GM23248 (cell line): Measurements from ENCODE around the gene ESPNL. TPM values are rescaled to one million over a fixed set of nuclear protein-coding genes. Genes with fewer than 3 reads are reported as not detected.

Experiments
- DNase-seq: peaks from one replicate; pipeline ENCODE4 v3.0.0-alpha.2; 2015
- H2AFZ ChIP-seq: fragments of 200-600 bp; sonication (generic); 2 replicates; pipeline ENCODE4 v1.6.1; 2016; ENCODE audit warnings: antibody characterized with exemption
- H3F3A ChIP-seq: fragments of 200-600 bp; sonication (generic); 2 replicates; pipeline ENCODE4 v1.6.1; 2016; ENCODE audit warnings: mild to moderate bottlenecking, antibody characterized with exemption, mixed run types; ENCODE audit not compliant: insufficient read depth
- H3K27ac ChIP-seq: fragments of 200-600 bp; sonication (generic); 2 replicates; pipeline ENCODE4 v1.5.1; 2016; ENCODE audit warnings: mild to moderate bottlenecking
- H3K27me3 ChIP-seq: fragments of 200-600 bp; sonication (generic); replicated peaks from 2 replicates; pipeline ENCODE4 v1.6.1; 2016; ENCODE audit warnings: mild to moderate bottlenecking; ENCODE audit not compliant: insufficient read depth
- H3K36me3 ChIP-seq: fragments of 200-600 bp; sonication (generic); 2 replicates; pipeline ENCODE4 v1.6.1; 2016; ENCODE audit warnings: low read depth, mild to moderate bottlenecking
- H3K4me1 ChIP-seq: fragments of 200-600 bp; sonication (generic); 2 replicates; pipeline ENCODE4 v1.6.1; 2016; ENCODE audit warnings: mild to moderate bottlenecking; ENCODE audit not compliant: insufficient read depth
- H3K4me2 ChIP-seq: fragments of 200-600 bp; sonication (generic); one replicate; pipeline ENCODE4 v1.6.1; 2016; ENCODE audit warnings: mild to moderate bottlenecking; ENCODE audit not compliant: unreplicated experiment
- H3K4me3 ChIP-seq: fragments of 200-600 bp; sonication (generic); 2 replicates; pipeline ENCODE4 v1.5.1; 2016; ENCODE audit warnings: mild to moderate bottlenecking
- H3K79me2 ChIP-seq: fragments of 200-600 bp; sonication (generic); 2 replicates; pipeline ENCODE4 v1.6.1; 2016; ENCODE audit warnings: mild to moderate bottlenecking; ENCODE audit not compliant: insufficient read depth
- H3K9ac ChIP-seq: fragments of 200-600 bp; sonication (generic); 2 replicates; pipeline ENCODE4 v1.6.1; 2016; ENCODE audit warnings: mild to moderate bottlenecking
- H3K9me2 ChIP-seq: fragments of 200-600 bp; sonication (generic); 2 replicates; pipeline ENCODE4 v1.6.1; 2016; ENCODE audit warnings: mixed run types, mild to moderate bottlenecking, moderate library complexity; ENCODE audit not compliant: insufficient read depth
- H3K9me3 ChIP-seq: fragments of 200-600 bp; sonication (generic); one replicate; pipeline ENCODE4 v1.6.1; 2017; ENCODE audit warnings: low read depth
- H4K20me1 ChIP-seq: fragments of 200-600 bp; sonication (generic); 2 replicates; pipeline ENCODE4 v1.6.0; 2016; ENCODE audit not compliant: insufficient read depth
- EZH2 ChIP-seq: fragments of 200-600 bp; sonication (generic); IDR thresholded peaks from 2 replicates; pipeline ENCODE4 v1.6.1; 2018; ENCODE audit warnings: antibody characterized with exemption, mild to moderate bottlenecking; ENCODE audit not compliant: insufficient read depth, poor library complexity, severe bottlenecking
- EZH2phosphoT487 ChIP-seq: fragments of 200-600 bp; sonication (generic); IDR thresholded peaks from 2 replicates; pipeline ENCODE4 v1.6.1; 2018; ENCODE audit warnings: antibody characterized with exemption, moderate library complexity, mild to moderate bottlenecking, low read depth; ENCODE audit not compliant: insufficient read depth
- WGBS, 2 experiments: methylation state at CpG; one replicate each; pipeline ENCODE4 v1.1.6; 2015 to 2017; ENCODE audit warnings: low lambda C conversion rate in 2 of 2, low coverage in 1 of 2; ENCODE audit errors: missing lambda C conversion rate in 2 of 2; 5-methylcytosine and 5-hydroxymethylcytosine counted together
- in situ Hi-C: fragments of 300-500 bp; cut with MboI; formaldehyde crosslinking; loops from 2 replicates; pipeline ENCODE4 v1.15.0; 2020
- polyA plus RNA-seq: library from polyadenylated mRNA; unstranded; fragments of >200 nt; fragmentation: Nextera tagmentation; extraction: Ambion mirVana; gene quantifications from 2 replicates; pipeline ENCODE4 v1.2.1, GENCODE V29; 2016
- total RNA-seq: library from RNA; depleted of rRNA; stranded (reverse); fragments of >200 nt; shearing (Covaris generic); gene quantifications from 2 replicates; pipeline ENCODE4 v1.2.3, GENCODE V29; 2014

Gene ESPNL
- total and polyA plus RNA-seq, 2 experiments from 2014 or later: 0.60 to 1.4 TPM

DNA sequence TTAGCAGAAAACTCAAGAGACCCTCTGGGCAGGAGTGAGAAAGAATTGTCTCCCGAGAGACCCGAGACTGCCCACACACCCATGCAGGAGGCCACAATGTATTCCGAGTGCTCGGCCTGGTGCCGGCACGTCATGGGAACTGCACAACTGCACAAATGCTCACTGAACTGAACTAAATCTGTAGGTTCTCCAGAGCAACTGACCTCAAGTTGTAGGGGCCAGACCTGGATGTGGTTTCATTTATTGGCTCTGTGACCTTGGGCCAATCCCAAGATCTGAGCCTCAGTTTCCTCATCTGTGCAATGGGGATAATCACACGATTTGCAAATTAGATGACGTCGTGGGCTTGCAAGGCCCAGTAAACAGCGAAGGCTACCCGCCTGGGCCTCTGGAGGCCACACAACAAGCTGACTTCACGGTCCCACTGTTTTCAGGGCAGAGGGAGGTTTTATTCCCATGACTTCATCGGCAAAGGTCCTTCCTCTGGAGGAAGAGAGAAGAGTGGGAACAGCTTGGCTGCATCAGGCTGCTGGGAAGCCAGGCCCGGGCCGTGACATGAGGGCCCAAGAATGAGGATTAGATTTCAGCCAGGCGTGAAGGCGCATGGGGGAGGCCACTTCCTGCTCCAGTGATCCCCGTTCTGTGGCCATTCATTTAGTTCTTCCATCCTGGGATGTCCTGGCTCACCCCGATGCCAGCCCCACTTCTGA, 55.1 kb downstream of the ESPNL start:
- H3K4me1 ChIP-seq: no peaks in the 10 kb centered on the region
- no peaks in the 10 kb centered on the region for H3F3A ChIP-seq
- H3K79me2 ChIP-seq: no peaks in the 10 kb centered on the region
- TF ChIP-seq EZH2: no peak
- TF ChIP-seq EZH2phosphoT487: no peak
- H3K27me3 ChIP-seq: no peaks in the 10 kb centered on the region
- H2AFZ ChIP-seq: no peak overlapping the region
- no peak for DNase-seq
- H3K27ac ChIP-seq: no peak overlapping the region
- H4K20me1 ChIP-seq: no peaks in the 10 kb centered on the region
- 76 to 84% methylated on average over 19 of the region's 19 CpGs for WGBS, 2 experiments
- no peaks in the 10 kb centered on the region for H3K9me2 ChIP-seq
- H3K9me3 ChIP-seq: no peaks in the 10 kb centered on the region
- no peak overlapping the region for H3K4me3 ChIP-seq
- H3K36me3 ChIP-seq: no peaks in the 10 kb centered on the region
- in situ Hi-C loops: no loop called here
- H3K4me2 ChIP-seq: no peak overlapping the region
- no peak overlapping the region for H3K9ac ChIP-seq

DNA sequence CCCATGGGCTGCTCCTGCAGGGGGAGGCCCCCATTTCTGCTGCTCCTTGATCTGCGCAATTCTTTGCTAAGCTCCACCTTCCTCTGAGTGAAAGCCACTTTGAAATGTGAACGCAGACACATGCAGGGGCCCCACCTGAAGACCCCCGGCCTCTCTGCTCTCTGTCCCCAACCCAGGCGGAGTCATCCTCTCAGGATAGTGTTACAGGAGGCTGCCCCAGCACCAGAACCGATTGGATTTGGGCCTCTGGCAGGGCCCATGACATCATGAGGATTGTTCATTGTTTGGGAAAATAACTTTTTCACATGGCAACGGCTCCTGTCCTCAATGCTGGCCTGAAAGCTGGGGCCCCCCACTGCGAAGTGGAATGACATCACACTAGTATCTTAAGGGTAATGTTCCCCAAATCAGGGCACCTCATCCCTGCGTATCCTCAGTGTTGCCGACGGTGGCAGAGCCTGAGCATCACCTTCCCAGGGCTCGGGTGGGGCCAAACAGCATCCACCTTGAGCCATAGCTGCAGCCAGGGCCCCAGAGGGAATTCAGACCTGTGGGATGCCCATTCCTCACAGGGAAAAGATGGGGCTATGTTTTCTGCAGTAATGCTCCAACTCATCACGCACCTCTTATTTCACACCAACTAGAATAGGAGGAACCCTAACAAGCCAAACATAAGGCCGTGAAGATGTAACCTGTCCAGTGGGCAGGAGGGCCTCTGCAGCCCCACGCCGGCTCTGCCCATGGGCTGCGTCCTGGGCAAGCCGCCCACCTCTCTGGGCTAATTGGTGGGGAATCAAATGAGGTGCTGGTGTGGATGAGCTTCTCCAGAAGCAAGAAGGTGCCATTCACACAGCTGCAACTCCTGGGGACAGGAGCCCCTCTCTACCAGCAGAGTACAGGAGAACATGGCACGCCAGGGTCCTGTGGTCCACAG, 55.9 kb downstream of the ESPNL start:
- no peak for DNase-seq
- no peaks in the 10 kb centered on the region for H3K36me3 ChIP-seq
- H3K27ac ChIP-seq: no peak overlapping the region
- H3K27me3 ChIP-seq: no peaks in the 10 kb centered on the region
- H3K4me2 ChIP-seq: no peak overlapping the region
- 82 to 83% methylated on average over 18 of the region's 18 CpGs for WGBS, 2 experiments
- no peaks in the 10 kb centered on the region for H3K79me2 ChIP-seq
- TF ChIP-seq EZH2phosphoT487 (no peak), EZH2 (no peak)
- no peak overlapping the region for H3K9ac ChIP-seq
- in situ Hi-C loops: no loop called here
- no peaks in the 10 kb centered on the region for H4K20me1 ChIP-seq
- no peaks in the 10 kb centered on the region for H3F3A ChIP-seq
- no peaks in the 10 kb centered on the region for H3K9me3 ChIP-seq
- H2AFZ ChIP-seq: no peak overlapping the region
- no peak overlapping the region for H3K4me3 ChIP-seq
- no peaks in the 10 kb centered on the region for H3K4me1 ChIP-seq
- H3K9me2 ChIP-seq: no peaks in the 10 kb centered on the region

DNA sequence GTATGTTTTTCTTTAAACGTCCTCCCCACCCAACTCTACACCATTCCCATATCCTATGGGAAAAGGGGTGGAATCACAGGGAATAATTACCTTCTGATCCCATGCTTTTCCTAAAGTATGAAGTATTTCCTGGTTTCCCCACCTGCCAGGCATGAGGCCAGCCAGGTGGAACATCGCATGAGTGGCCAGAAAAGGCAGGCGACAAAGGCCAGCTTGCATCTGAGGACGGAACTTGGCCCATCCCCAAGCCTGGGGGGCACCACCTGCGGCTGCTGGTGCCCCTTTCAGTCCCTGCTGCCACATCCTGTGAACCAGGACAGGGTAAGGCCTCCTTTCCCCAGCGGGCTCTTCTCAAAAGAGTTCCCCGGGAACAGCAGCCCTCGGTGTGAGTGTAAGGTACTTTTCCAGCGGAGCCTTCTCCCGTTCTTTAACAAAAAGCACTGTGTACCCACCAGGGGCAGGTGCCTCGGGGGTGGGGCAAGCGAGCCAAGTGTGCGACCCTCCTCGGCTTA, 57.4 kb downstream of the ESPNL start:
- no peaks in the 10 kb centered on the region for H3K9me3 ChIP-seq
- no peaks in the 10 kb centered on the region for H3K36me3 ChIP-seq
- H3K4me2 ChIP-seq: no peak overlapping the region
- no peaks in the 10 kb centered on the region for H3F3A ChIP-seq
- TF ChIP-seq EZH2phosphoT487 (no peak), EZH2 (no peak)
- in situ Hi-C loops: no loop called here
- no peak overlapping the region for H2AFZ ChIP-seq
- no peak overlapping the region for H3K9ac ChIP-seq
- no peak for DNase-seq
- H3K79me2 ChIP-seq: no peaks in the 10 kb centered on the region
- H3K9me2 ChIP-seq: no peaks in the 10 kb centered on the region
- 34 to 39% methylated on average over 14 of the region's 14 CpGs for WGBS, 2 experiments
- no peaks in the 10 kb centered on the region for H3K27me3 ChIP-seq
- H3K4me3 ChIP-seq: no peak overlapping the region
- H4K20me1 ChIP-seq: no peaks in the 10 kb centered on the region
- no peaks in the 10 kb centered on the region for H3K4me1 ChIP-seq
- H3K27ac ChIP-seq: no peak overlapping the region

DNA sequence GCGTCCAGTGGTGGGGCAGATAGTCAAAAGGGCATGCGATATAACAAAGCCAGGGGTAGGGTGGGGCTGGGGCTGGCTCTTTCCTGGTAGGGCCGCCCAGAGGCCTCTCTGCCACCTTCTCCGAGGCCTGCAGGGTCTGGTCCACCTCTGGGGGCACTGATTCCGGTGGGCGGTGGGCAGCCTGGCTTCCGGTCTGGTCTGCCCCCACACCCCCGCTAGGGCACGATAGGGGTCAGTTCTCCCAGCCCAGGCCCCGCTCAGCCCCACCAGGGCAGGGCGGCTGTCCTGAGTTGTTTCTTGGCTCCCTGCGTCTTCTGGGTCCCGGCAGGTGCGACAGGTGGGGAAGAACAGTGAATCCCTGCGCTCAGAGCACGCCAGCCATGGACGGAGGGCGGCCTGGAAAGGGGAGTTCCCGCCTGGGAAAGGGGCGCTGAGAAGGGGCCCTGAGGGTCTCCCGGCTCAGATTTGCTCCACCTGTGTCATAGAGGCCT, 57.9 kb downstream of the ESPNL start:
- no peak overlapping the region for H3K4me3 ChIP-seq
- no peaks in the 10 kb centered on the region for H3K27me3 ChIP-seq
- no peaks in the 10 kb centered on the region for H3K4me1 ChIP-seq
- in situ Hi-C loops: no loop called here
- no peaks in the 10 kb centered on the region for H3K9me2 ChIP-seq
- no peaks in the 10 kb centered on the region for H4K20me1 ChIP-seq
- H3K9me3 ChIP-seq: no peaks in the 10 kb centered on the region
- no peak for DNase-seq
- H3F3A ChIP-seq: no peaks in the 10 kb centered on the region
- 35 to 38% methylated on average over 17 to 19 of the region's 21 CpGs for WGBS, 2 experiments
- no peaks in the 10 kb centered on the region for H3K79me2 ChIP-seq
- H2AFZ ChIP-seq: no peak overlapping the region
- no peak overlapping the region for H3K27ac ChIP-seq
- TF ChIP-seq EZH2: no peak
- no peak for TF ChIP-seq EZH2phosphoT487
- H3K36me3 ChIP-seq: no peaks in the 10 kb centered on the region
- no peak overlapping the region for H3K4me2 ChIP-seq
- no peak overlapping the region for H3K9ac ChIP-seq
